Spleen (tissue), 7 donors: ENCODE measurements around the gene GRM5.
"Not testable (repeated sequence)": the region's sequence is repeated elsewhere in the genome, so short reads cannot be mapped to it uniquely, and the experiment has no call there.

Source experiments
- POLR2A ChIP-seq, 3 donors: fragments of 450-650 bp; IDR thresholded peaks; one replicate each; pipeline ENCODE4 v1.5.1; 2017; ENCODE audit warnings: antibody characterized with exemption in 3 of 3, mild to moderate bottlenecking in 1 of 3
- POLR2AphosphoS5 ChIP-seq, 3 donors: sonication (generic); formaldehyde crosslinking; IDR thresholded peaks; one replicate each; pipeline ENCODE4 v1.5.1; 2017; ENCODE audit warnings: antibody characterized with exemption in 3 of 3
- TF ChIP-seq, protein P1 (sequence below), 11 experiments: fragments of 200-600 bp in 7 of 11; fragments of 450-650 bp in 4 of 11; sonication (generic) in 4 of 11; IDR thresholded peaks in 8 of 11; conservative IDR thresholded peaks in 3 of 11; 1 replicate in 7 of 11; 2 replicates in 4 of 11; pipeline versions ENCODE4 v1.4.0 to v1.8.0; 2016 to 2021; ENCODE audit warnings: antibody characterized with exemption in 11 of 11, inconsistent platforms in 4 of 11, mild to moderate bottlenecking in 1 of 11
- donor health status: DM: no; HTN: no; CAD: no; lungs with moderate emphysema.
- donor health status: DM: no; HTN: no; CAD: no.
- donor health status: DM: no; HTN: no; CAD: no.

DNA sequence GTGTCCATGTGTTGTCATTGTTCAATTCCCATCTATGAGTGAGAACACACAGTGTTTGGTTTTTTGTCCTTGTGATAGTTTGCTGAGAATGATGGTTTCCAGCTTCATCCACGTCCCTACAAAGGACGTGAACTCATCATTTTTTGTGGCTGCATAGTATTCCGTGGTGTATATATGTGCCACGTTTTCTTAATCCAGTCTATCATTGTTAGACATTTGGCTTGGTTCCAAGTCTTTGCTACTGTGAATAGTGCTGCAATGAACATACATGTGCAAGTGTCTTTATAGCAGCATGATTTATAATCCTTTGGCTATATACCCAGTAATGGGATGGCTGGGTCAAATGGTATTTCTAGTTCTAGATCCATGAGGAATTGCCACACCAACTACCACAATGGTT, 607.7 kb downstream of the GRM5 start:
- TF ChIP-seq, protein P1, sequence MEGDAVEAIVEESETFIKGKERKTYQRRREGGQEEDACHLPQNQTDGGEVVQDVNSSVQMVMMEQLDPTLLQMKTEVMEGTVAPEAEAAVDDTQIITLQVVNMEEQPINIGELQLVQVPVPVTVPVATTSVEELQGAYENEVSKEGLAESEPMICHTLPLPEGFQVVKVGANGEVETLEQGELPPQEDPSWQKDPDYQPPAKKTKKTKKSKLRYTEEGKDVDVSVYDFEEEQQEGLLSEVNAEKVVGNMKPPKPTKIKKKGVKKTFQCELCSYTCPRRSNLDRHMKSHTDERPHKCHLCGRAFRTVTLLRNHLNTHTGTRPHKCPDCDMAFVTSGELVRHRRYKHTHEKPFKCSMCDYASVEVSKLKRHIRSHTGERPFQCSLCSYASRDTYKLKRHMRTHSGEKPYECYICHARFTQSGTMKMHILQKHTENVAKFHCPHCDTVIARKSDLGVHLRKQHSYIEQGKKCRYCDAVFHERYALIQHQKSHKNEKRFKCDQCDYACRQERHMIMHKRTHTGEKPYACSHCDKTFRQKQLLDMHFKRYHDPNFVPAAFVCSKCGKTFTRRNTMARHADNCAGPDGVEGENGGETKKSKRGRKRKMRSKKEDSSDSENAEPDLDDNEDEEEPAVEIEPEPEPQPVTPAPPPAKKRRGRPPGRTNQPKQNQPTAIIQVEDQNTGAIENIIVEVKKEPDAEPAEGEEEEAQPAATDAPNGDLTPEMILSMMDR (IDR thresholded peaks at IDR 0.05 in 8 of 11, conservative IDR thresholded peaks at IDR 0.05 in 3 of 11): not testable (repeated sequence)
- TF ChIP-seq POLR2A, POLR2AphosphoS5 (IDR thresholded peaks at IDR 0.05): not testable (repeated sequence)
